ENCODE measurements around the gene FAM110A. TPM values are rescaled to one million over a fixed set of nuclear protein-coding genes. Genes with fewer than 3 reads are reported as not detected.

FAM110A gene
- total and polyA plus RNA-seq, 2 donors (not counting 3 experiments of a cell fraction or from before 2014, with no cell fraction given) = 4.6 to 5.4 TPM

DNA sequence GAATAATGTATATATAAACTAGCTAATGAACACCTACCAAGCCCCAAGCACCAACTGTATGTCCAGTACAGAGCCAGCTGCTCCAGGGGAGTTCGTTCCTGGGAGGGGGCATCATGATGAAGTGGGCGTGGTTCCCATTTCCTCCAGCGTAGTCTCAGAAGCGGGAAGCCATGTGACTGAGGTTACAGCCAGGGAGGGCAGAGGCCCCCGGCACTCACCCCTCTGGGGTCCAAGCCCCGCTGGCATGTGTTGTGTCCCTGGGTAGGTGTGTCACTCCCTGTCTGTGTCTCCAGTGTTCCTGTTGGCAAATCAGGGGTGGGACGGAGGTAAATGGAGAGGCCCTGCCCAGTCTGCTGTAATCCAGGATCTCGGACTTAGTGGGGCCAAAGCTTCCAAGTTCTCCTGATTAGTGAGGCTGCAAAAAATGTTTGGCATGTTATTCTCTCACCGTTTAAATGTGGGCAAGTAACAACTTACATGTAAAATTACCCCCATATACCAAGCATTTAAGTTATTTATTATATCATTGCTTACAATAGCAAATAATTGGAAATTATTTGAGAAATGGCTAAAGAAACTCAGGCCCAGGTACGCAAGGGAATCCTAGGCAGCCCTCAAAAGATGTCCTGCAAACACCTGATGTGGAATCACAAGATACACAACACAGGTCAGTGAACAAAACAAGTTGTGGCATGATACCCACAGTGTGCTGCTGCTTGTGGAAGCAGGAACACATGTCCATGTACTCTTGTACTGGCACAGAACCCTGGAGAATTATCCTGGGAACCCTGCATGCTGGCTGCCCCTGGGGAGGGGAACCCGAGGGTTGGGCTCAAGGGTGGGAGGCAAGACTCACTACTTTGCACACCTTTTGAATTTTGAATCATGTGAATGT lies 22.2 kb downstream of the FAM110A start:
- peaks cover 3% of the 10 kb centered on the region for H3K79me2 ChIP-seq (ENCODE audit: control insufficient read depth, insufficient read depth, low read length)
- H3K4me3 ChIP-seq (replicated peaks in 1 of 3; ENCODE audit: insufficient read depth in 1 of 3, low read depth in 1 of 3, low read length in 3 of 3) = no peak overlapping the region
- CTCF ChIA-PET = interaction anchor here (1.0 to 1.1 kb wide), 2 partner anchors 37 to 40 kb away, joined by 3 to 5 read pairs; no protein-coding TSS in a partner anchor
- intact Hi-C loops (cut with micrococcal nuclease) (no loop called here), dilution Hi-C loops (cut with MboI; ENCODE audit: extremely low pct_ligation_motif_present, low sequenced_read_pairs) (no loop called here)
- peaks cover 5% of the 10 kb centered on the region for H3K4me1 ChIP-seq (ENCODE audit: control insufficient read depth, extremely low read depth, insufficient read depth, low read length)
- no peaks in the 10 kb centered on the region for H3K9me3 ChIP-seq (replicated peaks; ENCODE audit: control insufficient read depth, insufficient read depth, low read length)
- no peak overlapping the region for H3K9ac ChIP-seq (replicated peaks; ENCODE audit: extremely low read depth, insufficient read depth, low read length)
- no TSS peak for BruUV-seq (replicated peaks)
- DNase-seq (ENCODE audit: low read depth, low spot score) = no peak
- POLR2A ChIA-PET = no interaction called here
- H3K9me1 ChIP-seq (replicated peaks; ENCODE audit: control insufficient read depth, extremely low read depth, insufficient read depth, low read length) = no peaks in the 10 kb centered on the region
- no peaks in the 10 kb centered on the region for H3K36me3 ChIP-seq (ENCODE audit: control insufficient read depth in 2 of 2, extremely low read depth in 1 of 2, insufficient read depth in 2 of 2, low read length in 2 of 2)
- H4K20me1 ChIP-seq (replicated peaks; ENCODE audit: control insufficient read depth, extremely low read depth, insufficient read depth, low read length) = no peaks in the 10 kb centered on the region
- no peak overlapping the region for H3K4me2 ChIP-seq (ENCODE audit: insufficient read depth, low read length)
- no peak overlapping the region for H3K27ac ChIP-seq (ENCODE audit: insufficient read depth, low read depth, low read length)
- no peaks in the 10 kb centered on the region for H3K27me3 ChIP-seq (ENCODE audit: control insufficient read depth in 2 of 2, insufficient read depth in 2 of 2, low read length in 2 of 2)
- no peak for FAIRE-seq
- H2AFZ ChIP-seq (ENCODE audit: low read depth, low read length) = no peak overlapping the region
- TF ChIP-seq FOS (IDR thresholded peaks at IDR 0.05; ENCODE audit: borderline replicate concordance, insufficient read depth, low read length) (no peak), GATA2 (IDR thresholded peaks at IDR 0.05; ENCODE audit: insufficient read depth, insufficient read length, low read depth, low read length) (no peak), MYC (IDR thresholded peaks at IDR 0.05; ENCODE audit: low read depth, low read length) (no peak), JUN (IDR thresholded peaks at IDR 0.05; ENCODE audit: borderline replicate concordance, insufficient read depth, insufficient read length, low read depth) (no peak), POLR2A (IDR thresholded peaks at IDR 0.05; ENCODE audit: low read depth, low read length) (no peak), POLR2AphosphoS5 (IDR thresholded peaks at IDR 0.05; ENCODE audit: insufficient read depth, low read depth, low read length) (no peak), EZH2 (IDR thresholded peaks at IDR 0.05; ENCODE audit: borderline replicate concordance, low read depth, low read length, severe bottlenecking) (no peak)
- TF ChIP-seq, protein P1, sequence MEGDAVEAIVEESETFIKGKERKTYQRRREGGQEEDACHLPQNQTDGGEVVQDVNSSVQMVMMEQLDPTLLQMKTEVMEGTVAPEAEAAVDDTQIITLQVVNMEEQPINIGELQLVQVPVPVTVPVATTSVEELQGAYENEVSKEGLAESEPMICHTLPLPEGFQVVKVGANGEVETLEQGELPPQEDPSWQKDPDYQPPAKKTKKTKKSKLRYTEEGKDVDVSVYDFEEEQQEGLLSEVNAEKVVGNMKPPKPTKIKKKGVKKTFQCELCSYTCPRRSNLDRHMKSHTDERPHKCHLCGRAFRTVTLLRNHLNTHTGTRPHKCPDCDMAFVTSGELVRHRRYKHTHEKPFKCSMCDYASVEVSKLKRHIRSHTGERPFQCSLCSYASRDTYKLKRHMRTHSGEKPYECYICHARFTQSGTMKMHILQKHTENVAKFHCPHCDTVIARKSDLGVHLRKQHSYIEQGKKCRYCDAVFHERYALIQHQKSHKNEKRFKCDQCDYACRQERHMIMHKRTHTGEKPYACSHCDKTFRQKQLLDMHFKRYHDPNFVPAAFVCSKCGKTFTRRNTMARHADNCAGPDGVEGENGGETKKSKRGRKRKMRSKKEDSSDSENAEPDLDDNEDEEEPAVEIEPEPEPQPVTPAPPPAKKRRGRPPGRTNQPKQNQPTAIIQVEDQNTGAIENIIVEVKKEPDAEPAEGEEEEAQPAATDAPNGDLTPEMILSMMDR (IDR thresholded peaks at IDR 0.05; ENCODE audit: extremely low read depth in 1 of 2, insufficient read depth in 1 of 2, low read depth in 1 of 2, low read length in 2 of 2) = no peak
- TF ChIP-seq, protein P2, sequence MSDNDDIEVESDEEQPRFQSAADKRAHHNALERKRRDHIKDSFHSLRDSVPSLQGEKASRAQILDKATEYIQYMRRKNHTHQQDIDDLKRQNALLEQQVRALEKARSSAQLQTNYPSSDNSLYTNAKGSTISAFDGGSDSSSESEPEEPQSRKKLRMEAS (IDR thresholded peaks at IDR 0.05; ENCODE audit: insufficient read depth, insufficient read length) = no peak
